Measurements from ENCODE around the gene DDOST.

DNA sequence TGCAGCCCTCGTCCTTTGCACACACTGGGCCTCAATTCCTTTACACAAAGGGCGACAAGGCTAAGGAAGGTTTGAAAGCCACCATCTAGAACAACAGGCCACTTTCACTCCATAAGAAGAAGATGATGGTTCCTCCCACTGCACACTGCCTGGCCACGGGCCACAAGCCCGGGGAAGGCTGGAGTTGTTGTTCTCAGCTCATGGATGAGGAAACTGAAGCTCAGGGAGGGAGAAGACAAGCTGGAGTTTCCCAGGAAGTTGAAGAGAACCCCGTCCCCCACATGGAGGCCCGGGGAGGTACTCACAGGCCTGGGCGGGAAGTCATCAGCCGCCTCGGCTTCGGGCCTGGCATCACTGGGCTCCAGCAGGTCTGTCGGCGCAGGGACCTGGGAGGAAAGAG lies 24.6 kb upstream of the DDOST start:
- no peak for TF ChIP-seq CTCF (conservative IDR thresholded peaks at IDR 0.05; ENCODE audit: low read depth, low read length)
- no peak for TF ChIP-seq EZH2 (IDR thresholded peaks at IDR 0.05; ENCODE audit: borderline replicate concordance, low read depth, low read length, poor library complexity, severe bottlenecking)
